ENCODE measurements around the gene GH1. TPM values are rescaled to one million over a fixed set of nuclear protein-coding genes. Genes with fewer than 3 reads are reported as not detected.
"Not testable (repeated sequence)": the region's sequence is repeated elsewhere in the genome, so short reads cannot be mapped to it uniquely, and the experiment has no call there.

The GH1 gene
- total and polyA plus RNA-seq, 9 donors = not detected

- H3K27ac ChIP-seq; H3K9me3 ChIP-seq; H3K36me3 ChIP-seq; H3K27me3 ChIP-seq; H3K4me3 ChIP-seq; intact Hi-C loops (cut with DNase I); H3K4me1 ChIP-seq (ENCODE audit: insufficient read depth): not testable (repeated sequence)
- 21 to 25% (median 22%) methylated on average over 13 of the region's 13 CpGs for WGBS, 3 donors
- TF ChIP-seq CTCF (IDR thresholded peaks at IDR 0.05) = peak in 1 of 3 donors; percentile 15
- peak in 3 of 5 donors; percentile 21 to 46 (median 39) for DNase-seq
Observed at GRCh38 chr17:63889026-63889848, 29.4 kb downstream of the GH1 start.

- H3K4me3 ChIP-seq; H3K27ac ChIP-seq; DNase-seq; H3K27me3 ChIP-seq; H3K36me3 ChIP-seq; H3K4me1 ChIP-seq (ENCODE audit: insufficient read depth); H3K9me3 ChIP-seq: not testable (repeated sequence)
- WGBS, 3 donors = 92 to 95% (median 94%) methylated on average over 11 of the region's 11 CpGs
- intact Hi-C loops (cut with DNase I) = loop anchor here in 1 of 4 donors (2.0 kb wide), 1 partner anchor 16 kb away; no protein-coding TSS in a partner anchor
Observed at GRCh38 chr17:63885119-63885518, 33.5 kb downstream of the GH1 start.

- intact Hi-C loops (cut with DNase I); H3K36me3 ChIP-seq; DNase-seq; H3K4me1 ChIP-seq (ENCODE audit: insufficient read depth); H3K27ac ChIP-seq; H3K27me3 ChIP-seq; H3K4me3 ChIP-seq; H3K9me3 ChIP-seq: not testable (repeated sequence)
- WGBS, 3 donors = 68 to 73% (median 69%) methylated on average over 9 of the region's 9 CpGs
Observed at GRCh38 chr17:63882626-63883126, 36.0 kb downstream of the GH1 start.

GRCh38 chr17:63881935-63882601 lies 36.6 kb downstream of the GH1 start, which contains the start of gene GH2:
Gene GH2 (minus strand): TSS chr17:63881944. CDS start chr17:63881801, 143 bp downstream.
- Histone ChIP-seq H3K9me3 (no peaks in the 10 kb centered on the region), H3K27ac (no peak within 1 kb of the TSS), H3K27me3 (no peaks in the 10 kb centered on the region), H3K36me3 (no peaks in the 10 kb centered on the region), H3K4me1 (ENCODE audit: insufficient read depth) (no peaks in the 10 kb centered on the region), H3K4me3 (no peak within 1 kb of the TSS)
- 28 to 34% (median 29%) methylated on average over 15 of the region's 15 CpGs for WGBS, 3 donors
- peak in 2 of 3 donors; percentile 8 to 43 for TF ChIP-seq CTCF (IDR thresholded peaks at IDR 0.05)
- no peak for TF ChIP-seq EP300 (IDR thresholded peaks at IDR 0.05)
- TF ChIP-seq POLR2A (IDR thresholded peaks at IDR 0.05) = no peak
- DNase-seq = peak in 4 of 5 donors; percentile 25 to 58 (median 44)
- intact Hi-C loops (cut with DNase I) = no loop called here

- H3K9me3 ChIP-seq; intact Hi-C loops (cut with DNase I); H3K4me1 ChIP-seq (ENCODE audit: insufficient read depth); H3K27me3 ChIP-seq; DNase-seq; H3K36me3 ChIP-seq; H3K4me3 ChIP-seq; H3K27ac ChIP-seq: not testable (repeated sequence)
- 60 to 76% (median 63%) methylated on average over 11 of the region's 11 CpGs for WGBS, 3 donors
Observed at GRCh38 chr17:63881337-63881736, 37.3 kb downstream of the GH1 start.

- WGBS, 3 donors = 81 to 88% (median 85%) methylated on average over 12 of the region's 12 CpGs
- no peak overlapping the region for H3K4me3 ChIP-seq
- no peak overlapping the region for H3K27ac ChIP-seq
- TF ChIP-seq CTCF (IDR thresholded peaks at IDR 0.05) (no peak), POLR2A (IDR thresholded peaks at IDR 0.05) (no peak), EP300 (IDR thresholded peaks at IDR 0.05) (no peak)
- H3K27me3 ChIP-seq = no peaks in the 10 kb centered on the region
- H3K4me1 ChIP-seq (ENCODE audit: insufficient read depth) = no peaks in the 10 kb centered on the region
- no peak for DNase-seq
- no peaks in the 10 kb centered on the region for H3K36me3 ChIP-seq
- intact Hi-C loops (cut with DNase I) = no loop called here
- no peaks in the 10 kb centered on the region for H3K9me3 ChIP-seq
Observed at GRCh38 chr17:63880706-63881105, 37.9 kb downstream of the GH1 start.

GRCh38 chr17:63878413-63878812 lies 40.2 kb downstream of the GH1 start:
- H3K27me3 ChIP-seq; H3K4me1 ChIP-seq (ENCODE audit: insufficient read depth); DNase-seq; H3K27ac ChIP-seq; H3K36me3 ChIP-seq; intact Hi-C loops (cut with DNase I); H3K4me3 ChIP-seq; H3K9me3 ChIP-seq: not testable (repeated sequence)
- 88 to 92% (median 89%) methylated on average over 9 of the region's 9 CpGs for whole genome bisulfite sequencing, 3 donors

GRCh38 chr17:63874693-63875092 lies 43.9 kb downstream of the GH1 start:
- H3K27me3 ChIP-seq; H3K4me3 ChIP-seq; H3K36me3 ChIP-seq; H3K27ac ChIP-seq; intact Hi-C loops (cut with DNase I); H3K9me3 ChIP-seq; DNase-seq; H3K4me1 ChIP-seq (ENCODE audit: insufficient read depth): not testable (repeated sequence)
- 44 to 70% (median 67%) methylated on average over 6 of the region's 6 CpGs for WGBS, 3 donors

Measured in ovary (tissue), 9 donors.